Liver (tissue), 3 donors: ENCODE results near the gene SOSTDC1.

Source experiments
- CTCF ChIP-seq: fragments of 150-350 bp; IDR thresholded peaks from 2 replicates; pipeline ENCODE4 v1.5.1; 2017; ENCODE audit warnings: improper control_type of control experiment, low read depth, low read length; ENCODE audit not compliant: missing input control
- EGR1 ChIP-seq, 2 donors: IDR thresholded peaks; 2 replicates each; pipeline ENCODE4 v1.6.1; 2016 to 2018; ENCODE audit warnings: antibody characterized with exemption in 2 of 2, low read depth in 2 of 2
- HNF4A ChIP-seq, 2 donors: conservative IDR thresholded peaks; 2 replicates each; pipeline ENCODE4 v1.6.1; 2016; ENCODE audit warnings: antibody characterized with exemption in 2 of 2, mild to moderate bottlenecking in 2 of 2
- JUND ChIP-seq, 2 donors: IDR thresholded peaks; 2 replicates each; pipeline ENCODE4 v1.6.1; 2016; ENCODE audit warnings: antibody characterized with exemption in 2 of 2
- MAX ChIP-seq: IDR thresholded peaks from 2 replicates; pipeline ENCODE4 v1.6.1; 2016; ENCODE audit warnings: antibody characterized with exemption
- NR2F2 ChIP-seq: IDR thresholded peaks from 2 replicates; pipeline ENCODE4 v1.6.1; 2016; ENCODE audit warnings: antibody characterized with exemption
- RAD21 ChIP-seq, 2 donors: IDR thresholded peaks; 2 replicates each; pipeline ENCODE4 v1.6.1; 2016; ENCODE audit warnings: antibody characterized with exemption in 2 of 2, mild to moderate bottlenecking in 2 of 2
- REST ChIP-seq: IDR thresholded peaks from 2 replicates; pipeline ENCODE4 v1.6.1; 2016; ENCODE audit warnings: antibody characterized with exemption, mild to moderate bottlenecking
- TAF1 ChIP-seq: conservative IDR thresholded peaks from 2 replicates; pipeline ENCODE4 v1.6.1; 2016; ENCODE audit warnings: antibody characterized with exemption, mild to moderate bottlenecking
- donor health status: healthy.
- donor health status: healthy.

GRCh38 chr7:16423761-16424160 is 41.8 kb downstream of the SOSTDC1 start:
- TF ChIP-seq CTCF (no peak), JUND (IDR thresholded peaks at IDR 0.05) (no peak), REST (no peak), NR2F2 (no peak), TAF1 (no peak), EGR1 (IDR thresholded peaks at IDR 0.05; ENCODE audit: low read depth in 2 of 2) (no peak), HNF4A (conservative IDR thresholded peaks at IDR 0.05) (no peak), MAX (no peak), RAD21 (IDR thresholded peaks at IDR 0.05) (no peak)
